ENCODE measurements around the gene ZNF592. TPM values are rescaled to one million over a fixed set of nuclear protein-coding genes. Genes with fewer than 3 reads are reported as not detected.

ZNF592 gene
- total RNA-seq, 1 experiment from 2014 or later: 34.6 TPM

- no peak for TF ChIP-seq CTCF (conservative IDR thresholded peaks at IDR 0.05)
- Histone ChIP-seq H2AK5ac (ENCODE audit: insufficient read length, low read length) (no peak overlapping the region), H2BK120ac (ENCODE audit: low read depth, low read length, poor library complexity, severe bottlenecking) (no peak overlapping the region), H2AFZ (ENCODE audit: low read length) (no peak overlapping the region), H3K79me1 (ENCODE audit: insufficient read depth, low read depth, low read length, poor library complexity, severe bottlenecking) (no peaks in the 10 kb centered on the region), H2BK20ac (ENCODE audit: low read depth, low read length, poor library complexity, severe bottlenecking) (no peak overlapping the region), H3K9me3 (ENCODE audit: control insufficient read depth, low read depth, low read length) (no peaks in the 10 kb centered on the region), H3K56ac (ENCODE audit: insufficient read length, low read depth, low read length) (no peak overlapping the region), H2BK12ac (ENCODE audit: insufficient read length, low read depth, low read length) (no peak overlapping the region), H4K91ac (ENCODE audit: insufficient read length, low read depth, low read length) (no peak overlapping the region), H3K79me2 (ENCODE audit: insufficient read depth, low read length) (no peaks in the 10 kb centered on the region), H3K18ac (ENCODE audit: insufficient read length, low read depth, low read length) (no peak overlapping the region), H4K20me1 (ENCODE audit: control insufficient read depth, insufficient read depth, insufficient read length) (no peaks in the 10 kb centered on the region), H3K27ac (ENCODE audit: insufficient read length, low read depth, low read length) (no peak overlapping the region), H3T11ph (ENCODE audit: low read length) (no peak overlapping the region), H4K5ac (ENCODE audit: insufficient read length, low read depth, low read length) (no peak overlapping the region), H3K9ac (ENCODE audit: extremely low read depth, insufficient read length, low read length) (no peak overlapping the region), H3K23ac (ENCODE audit: insufficient read length, low read depth, low read length) (no peak overlapping the region), H3K4me1 (ENCODE audit: insufficient read depth, low read length) (no peaks in the 10 kb centered on the region), H3K4ac (ENCODE audit: low read depth, low read length) (no peak overlapping the region), H2BK5ac (ENCODE audit: insufficient read length, low read length) (no peak overlapping the region), H2BK15ac (ENCODE audit: low read depth, low read length) (no peak overlapping the region), H3K14ac (ENCODE audit: insufficient read depth, low read length) (no peak overlapping the region), H4K8ac (replicated peaks; ENCODE audit: insufficient read length, low read depth, low read length) (no peak overlapping the region), H3K23me2 (ENCODE audit: insufficient read length, low read depth, low read length, poor library complexity, severe bottlenecking) (no peaks in the 10 kb centered on the region), H3K27me3 (ENCODE audit: insufficient read depth, low read length) (no peaks in the 10 kb centered on the region), H3K4me2 (ENCODE audit: insufficient read depth, insufficient read length, low read length) (no peak overlapping the region)
- H3K36me3 Mint-ChIP-seq (ENCODE audit: insufficient read depth in 1 of 3, low read depth in 3 of 3): no peaks in the 10 kb centered on the region
- H3K9me3 Mint-ChIP-seq: no peaks in the 10 kb centered on the region
- DNase-seq: no peak
- H3K27me3 Mint-ChIP-seq (ENCODE audit: low read depth): no peaks in the 10 kb centered on the region
- no peaks in the 10 kb centered on the region for H3K4me1 Mint-ChIP-seq
- no peak overlapping the region for H3K4me3 Mint-ChIP-seq
- WGBS (ENCODE audit: extremely low coverage, insufficient read length, low lambda C conversion rate): no CpG with 5 or more reads among the region's 6 CpGs
- H3K27ac Mint-ChIP-seq: no peak overlapping the region
Measured at GRCh38 chr15:84727429-84727828, 21.0 kb upstream of the ZNF592 start.

Measured in H9 (cell line).